Mesendoderm (in vitro differentiated cells): Measurements from ENCODE around the gene PDE4D.

Source experiments
- DNase-seq: peaks from one replicate; pipeline ENCODE4 v3.0.0; 2013
- H2AK5ac ChIP-seq: 2 replicates; pipeline ENCODE4 v1.6.1; 2013; ENCODE audit warnings: low read length, inconsistent platforms
- H2BK120ac ChIP-seq: 2 replicates; pipeline ENCODE4 v1.6.1; 2013; ENCODE audit warnings: low read depth, mild to moderate bottlenecking, low read length, moderate library complexity, mixed read lengths
- H2BK15ac ChIP-seq: replicated peaks from 2 replicates; pipeline ENCODE4 v1.6.1; 2013; ENCODE audit warnings: low read depth, mild to moderate bottlenecking, moderate library complexity
- H2BK5ac ChIP-seq: 2 replicates; pipeline ENCODE4 v1.6.1; 2013; ENCODE audit warnings: low read length, inconsistent platforms
- H3K18ac ChIP-seq: 2 replicates; pipeline ENCODE4 v1.6.1; 2013; ENCODE audit warnings: mild to moderate bottlenecking, low read length, mixed read lengths
- H3K23ac ChIP-seq: one replicate; pipeline ENCODE4 v1.6.1; 2013; ENCODE audit warnings: low read length
- H3K27ac ChIP-seq: 2 replicates; pipeline ENCODE4 v1.5.1; 2013; ENCODE audit warnings: low read depth, mild to moderate bottlenecking, inconsistent platforms, low read length, moderate library complexity
- H3K27me3 ChIP-seq: 2 replicates; pipeline ENCODE4 v1.6.1; 2013; ENCODE audit warnings: low read length, control low read depth, mild to moderate bottlenecking, inconsistent platforms; ENCODE audit not compliant: insufficient read depth, poor library complexity
- H3K36me3 ChIP-seq: 2 replicates; pipeline ENCODE4 v1.6.1; 2013; ENCODE audit warnings: low read length, inconsistent platforms; ENCODE audit not compliant: control insufficient read depth, insufficient read depth
- H3K4ac ChIP-seq: one replicate; pipeline ENCODE4 v1.6.1; 2013; ENCODE audit warnings: low read depth, mild to moderate bottlenecking, low read length, moderate library complexity
- H3K4me1 ChIP-seq: 2 replicates; pipeline ENCODE4 v1.6.1; 2013; ENCODE audit warnings: low read depth, low read length, inconsistent platforms; ENCODE audit not compliant: control insufficient read depth
- H3K4me2 ChIP-seq: 2 replicates; pipeline ENCODE4 v1.6.1; 2013; ENCODE audit warnings: low read length
- H3K4me3 ChIP-seq: 2 replicates; pipeline ENCODE4 v1.5.1; 2013; ENCODE audit warnings: mild to moderate bottlenecking, low read length
- H3K56ac ChIP-seq: one replicate; pipeline ENCODE4 v1.6.1; 2013; ENCODE audit warnings: low read length
- H3K79me1 ChIP-seq: 2 replicates; pipeline ENCODE4 v1.6.1; 2013; ENCODE audit warnings: low read length, inconsistent platforms
- H3K79me2 ChIP-seq: 2 replicates; pipeline ENCODE4 v1.6.1; 2013; ENCODE audit warnings: mild to moderate bottlenecking, low read length; ENCODE audit not compliant: control insufficient read depth, insufficient read depth
- H3K9ac ChIP-seq: 2 replicates; pipeline ENCODE4 v1.6.1; 2013; ENCODE audit warnings: low read length, inconsistent platforms
- H4K5ac ChIP-seq: one replicate; pipeline ENCODE4 v1.6.1; 2013; ENCODE audit warnings: low read length
- H4K8ac ChIP-seq: one replicate; pipeline ENCODE4 v1.6.1; 2013; ENCODE audit warnings: low read depth, mild to moderate bottlenecking, control low read depth, low read length, moderate library complexity
- WGBS: extraction: QIAGEN DNeasy Blood & Tissue Kit; methylation state at CpG from one replicate; pipeline ENCODE4 v1.1.7; 2013; ENCODE audit warnings: low lambda C conversion rate, missing lambda C conversion rate; ENCODE audit not compliant: insufficient coverage; ENCODE audit errors: extremely low coverage; 5-methylcytosine and 5-hydroxymethylcytosine counted together

Gene PDE4D

DNA sequence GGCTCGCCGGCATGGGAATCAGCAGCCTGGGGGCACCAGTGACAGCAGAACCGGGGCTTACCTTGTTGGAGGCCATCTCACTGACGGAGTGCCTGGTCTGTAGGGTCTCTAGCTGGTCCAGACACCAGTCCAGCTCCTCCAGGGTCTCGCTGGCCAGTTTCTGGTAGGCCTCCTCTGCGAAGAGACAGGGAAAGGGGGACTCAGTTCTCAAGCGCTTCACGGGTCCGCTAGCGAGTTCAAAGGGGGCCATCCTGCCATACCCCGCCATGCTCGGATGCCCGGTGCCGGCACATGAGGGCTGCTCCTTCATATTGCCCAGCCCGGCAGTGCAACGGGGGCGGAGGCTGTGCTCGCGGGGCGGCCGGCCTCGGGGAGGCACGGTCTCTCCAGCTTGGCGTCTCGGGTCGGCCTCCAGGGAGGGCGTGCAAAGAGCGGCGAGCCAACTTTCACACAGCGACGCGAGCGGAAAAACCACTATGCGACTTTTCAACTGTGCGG lies 854.7 kb downstream of the PDE4D start:
- Histone ChIP-seq H2BK15ac (no peak overlapping the region), H3K4me1 (no peaks in the 10 kb centered on the region), H3K23ac (no peak overlapping the region), H3K36me3 (no peaks in the 10 kb centered on the region), H4K5ac (no peak overlapping the region), H3K79me2 (no peaks in the 10 kb centered on the region), H2AK5ac (no peak overlapping the region), H3K56ac (peak overlapping the region; percentile 81), H3K4me3 (peak overlapping the region; percentile 37), H4K8ac (no peak overlapping the region), H3K27me3 (no peaks in the 10 kb centered on the region), H2BK5ac (no peak overlapping the region), H3K27ac (no peak overlapping the region), H3K4ac (no peak overlapping the region), H2BK120ac (no peak overlapping the region), H3K4me2 (peak overlapping the region; percentile 80), H3K9ac (peak overlapping the region; percentile 66), H3K18ac (no peak overlapping the region), H3K79me1 (no peaks in the 10 kb centered on the region)
- no CpG with 5 or more reads among the region's 35 CpGs for WGBS
- DNase-seq: peak; percentile 52

DNA sequence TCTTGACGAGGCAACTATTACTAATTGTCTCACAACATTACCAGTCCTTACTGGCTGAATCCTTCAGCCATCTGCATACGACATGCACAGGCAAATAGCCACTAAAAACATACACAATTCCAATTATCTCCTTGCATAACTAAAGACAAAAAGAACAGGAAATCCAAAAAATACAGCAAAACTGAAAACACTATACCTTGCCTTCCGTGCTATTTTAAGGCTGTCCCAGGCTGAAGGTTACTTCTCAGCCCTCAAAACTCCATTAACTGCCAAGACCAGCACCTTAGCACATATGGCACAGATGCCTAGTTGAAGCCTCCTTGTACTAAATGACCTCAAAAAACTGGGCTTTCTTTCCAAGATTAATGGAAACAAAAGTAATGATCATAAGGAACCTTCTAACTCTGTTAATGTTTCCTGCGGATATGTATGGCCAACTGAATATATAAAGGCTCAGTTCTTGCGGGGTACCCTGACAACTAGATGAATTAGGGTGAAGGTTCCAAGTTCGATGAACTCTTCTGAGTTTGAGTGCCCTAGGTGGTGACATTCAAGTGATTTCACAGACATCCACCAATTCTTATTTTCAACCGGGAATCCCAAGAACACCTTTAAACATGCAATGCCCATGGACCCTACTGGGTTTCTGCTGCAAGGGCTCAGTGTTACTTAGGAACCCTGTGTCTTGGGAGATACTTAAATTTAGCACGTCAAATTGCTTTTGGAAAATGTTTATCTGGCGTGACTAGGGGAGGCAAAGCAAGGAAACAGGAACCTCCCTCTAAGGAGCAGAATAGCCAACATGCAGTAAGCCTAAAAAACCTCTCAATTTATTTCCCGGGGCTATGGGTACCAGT lies 855.4 kb downstream of the PDE4D start:
- H3K27ac ChIP-seq: no peak overlapping the region
- DNase-seq: no peak
- no CpG with 5 or more reads among the region's 10 CpGs for WGBS

DNA sequence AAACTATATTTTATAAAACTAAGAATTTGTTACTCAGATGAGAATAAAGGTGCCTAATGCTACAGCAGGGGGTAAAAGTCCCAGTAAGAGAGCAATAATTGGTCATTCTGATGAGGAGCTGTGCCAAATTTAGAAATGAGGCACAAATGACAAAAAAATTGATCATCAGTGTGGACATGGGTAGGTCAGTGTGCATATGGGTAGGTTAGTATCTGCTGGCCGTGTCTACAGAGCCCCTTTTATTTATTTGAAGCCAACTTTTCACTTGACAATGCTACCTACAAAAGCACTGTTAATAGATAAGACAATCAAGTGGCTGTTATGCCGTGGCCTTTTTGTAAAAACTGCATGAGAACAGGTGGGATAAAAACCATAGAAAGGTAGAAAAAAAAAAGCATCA lies 856.1 kb downstream of the PDE4D start:
- no peak overlapping the region for H3K18ac ChIP-seq
- no peak for DNase-seq

More for the DNA sequence above, 855.4 kb downstream of the PDE4D start:
- Histone ChIP-seq H3K9ac (peak overlapping the region; percentile 66), H4K8ac (no peak overlapping the region), H3K18ac (no peak overlapping the region), H3K4me2 (peak overlapping the region; percentile 80), H2BK15ac (no peak overlapping the region), H2BK120ac (no peak overlapping the region), H3K79me2 (no peaks in the 10 kb centered on the region), H3K23ac (no peak overlapping the region), H4K5ac (no peak overlapping the region), H3K4ac (no peak overlapping the region), H3K79me1 (no peaks in the 10 kb centered on the region), H3K27me3 (no peaks in the 10 kb centered on the region), H2BK5ac (no peak overlapping the region), H3K56ac (peak overlapping the region; percentile 81), H3K4me3 (no peak overlapping the region), H3K36me3 (no peaks in the 10 kb centered on the region), H3K4me1 (no peaks in the 10 kb centered on the region), H2AK5ac (no peak overlapping the region)

DNA sequence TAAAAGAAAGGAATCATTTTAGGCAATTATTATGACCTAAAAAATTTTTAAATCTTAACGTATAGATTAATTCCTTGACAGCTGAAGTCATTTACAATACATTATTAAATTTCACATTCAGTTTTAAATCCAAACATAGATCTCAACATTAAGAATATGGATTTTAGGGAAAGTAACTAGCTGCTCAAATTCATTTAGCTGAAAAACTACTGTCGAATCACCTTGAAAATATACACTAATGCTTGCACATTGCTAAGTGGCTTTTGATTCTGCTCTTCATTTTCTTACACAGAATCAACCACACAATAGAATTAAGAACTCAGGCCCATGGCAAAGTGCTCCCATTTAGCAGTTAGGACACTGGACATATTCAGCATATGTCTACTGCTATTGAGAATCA lies 856.5 kb downstream of the PDE4D start:
- no peaks in the 10 kb centered on the region for H3K79me2 ChIP-seq
- H3K27me3 ChIP-seq: no peaks in the 10 kb centered on the region
- 100% methylated on average over 1 of the region's 2 CpGs for WGBS
- peak overlapping the region; percentile 12 for H2BK120ac ChIP-seq
- H3K27ac ChIP-seq: no peak overlapping the region
- H4K8ac ChIP-seq: no peak overlapping the region
- H3K4ac ChIP-seq: no peak overlapping the region
- no peak overlapping the region for H2BK5ac ChIP-seq
- H3K23ac ChIP-seq: no peak overlapping the region
- H4K5ac ChIP-seq: no peak overlapping the region
- no peak overlapping the region for H3K4me2 ChIP-seq
- no peaks in the 10 kb centered on the region for H3K36me3 ChIP-seq
- no peak overlapping the region for H3K4me3 ChIP-seq
- H3K18ac ChIP-seq: no peak overlapping the region
- H2BK15ac ChIP-seq: no peak overlapping the region
- H3K79me1 ChIP-seq: no peaks in the 10 kb centered on the region
- no peak for DNase-seq
- H3K56ac ChIP-seq: no peak overlapping the region
- no peaks in the 10 kb centered on the region for H3K4me1 ChIP-seq
- no peak overlapping the region for H3K9ac ChIP-seq
- no peak overlapping the region for H2AK5ac ChIP-seq

More for the DNA sequence above, 856.1 kb downstream of the PDE4D start:
- Histone ChIP-seq H3K4me2 (no peak overlapping the region), H3K4ac (no peak overlapping the region), H3K27ac (no peak overlapping the region), H3K4me1 (no peaks in the 10 kb centered on the region), H3K79me2 (no peaks in the 10 kb centered on the region), H2BK15ac (no peak overlapping the region), H3K56ac (no peak overlapping the region), H3K36me3 (no peaks in the 10 kb centered on the region), H3K79me1 (no peaks in the 10 kb centered on the region), H3K23ac (no peak overlapping the region), H3K9ac (no peak overlapping the region), H4K8ac (no peak overlapping the region), H4K5ac (no peak overlapping the region), H2AK5ac (no peak overlapping the region), H3K4me3 (no peak overlapping the region), H2BK5ac (no peak overlapping the region), H2BK120ac (peak overlapping the region; percentile 12), H3K27me3 (no peaks in the 10 kb centered on the region)
- no CpG with 5 or more reads among the region's 2 CpGs for WGBS

DNA sequence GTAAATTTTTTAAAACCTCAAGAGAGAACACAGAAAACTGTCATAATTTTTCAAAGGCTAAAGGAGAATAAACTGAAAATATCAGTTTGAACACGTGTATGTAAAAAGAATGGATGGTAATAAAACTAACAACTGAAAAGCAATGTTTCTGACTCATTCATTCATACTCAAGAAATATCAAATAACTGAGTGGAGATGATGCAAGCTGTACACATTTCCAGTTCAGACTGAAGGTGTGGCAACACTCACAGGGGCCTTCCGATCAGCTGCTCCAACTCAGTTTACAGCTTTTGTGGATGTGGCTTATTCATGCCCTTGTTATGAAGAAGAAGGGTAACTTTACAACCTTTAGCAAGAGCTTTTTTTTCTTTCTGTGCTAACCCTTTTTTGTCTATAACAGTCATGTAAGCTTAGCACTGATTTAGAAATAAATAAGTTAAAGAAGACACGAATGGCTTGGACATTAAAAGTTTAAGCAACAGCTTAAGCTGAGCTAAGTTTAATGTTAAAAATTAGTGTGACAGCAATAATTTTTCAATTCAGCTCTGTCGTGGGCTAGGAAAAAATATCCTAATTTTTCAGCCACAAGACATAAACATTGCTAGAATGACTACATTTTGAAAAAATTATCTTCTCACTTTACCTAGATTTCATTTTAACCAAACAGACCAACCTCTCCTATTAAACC lies 857.1 kb downstream of the PDE4D start:
- Histone ChIP-seq H3K4me1 (no peaks in the 10 kb centered on the region), H3K23ac (no peak overlapping the region), H3K79me2 (no peaks in the 10 kb centered on the region), H3K36me3 (no peaks in the 10 kb centered on the region), H3K4ac (no peak overlapping the region), H2AK5ac (no peak overlapping the region), H3K27ac (no peak overlapping the region), H3K56ac (no peak overlapping the region), H3K79me1 (no peaks in the 10 kb centered on the region), H4K5ac (no peak overlapping the region), H3K4me2 (no peak overlapping the region), H4K8ac (no peak overlapping the region), H3K18ac (no peak overlapping the region), H2BK120ac (no peak overlapping the region), H2BK15ac (no peak overlapping the region), H3K4me3 (no peak overlapping the region), H3K9ac (no peak overlapping the region), H2BK5ac (no peak overlapping the region), H3K27me3 (no peaks in the 10 kb centered on the region)
- no CpG with 5 or more reads among the region's 4 CpGs for WGBS
- no peak for DNase-seq
